PC-3 (cell line): ENCODE results near the gene ANKZF1. TPM values are rescaled to one million over a fixed set of nuclear protein-coding genes. Genes with fewer than 3 reads are reported as not detected.

Source experiments
- ATAC-seq: fragments of 200-7000 bp; cut with Tn5 transposase; 2 replicates; pipeline ENCODE4 v1.9.1; 2020; ENCODE audit warnings: mild to moderate bottlenecking, moderate library complexity
- BruUV-seq: library from RNA; stranded (reverse); fragments of 400-500 nt; replicated peaks from 2 replicates; lab custom pipeline; 2021; lab: Mats Ljungman, UMichigan
- CTCF ChIA-PET: fragments of 300-600 bp; sonication (Branson Sonifier 250); formaldehyde crosslinking; loops from one replicate; lab custom pipeline; 2022; ENCODE audit warnings: antibody characterized with exemption; lab: Charles Lee
- POLR2A ChIA-PET: fragments of 300-600 bp; sonication (Branson Sonifier 250); formaldehyde crosslinking; loops from one replicate; lab custom pipeline; 2022; ENCODE audit warnings: antibody characterized with exemption; ENCODE audit not compliant: unreplicated experiment; lab: Charles Lee
- DNase-seq: peaks from one replicate; pipeline ENCODE4 v3.0.0-alpha.2; 2015
- H2AFZ ChIP-seq: fragments of 300-600 bp; sonication (generic); 2 replicates; pipeline ENCODE4 v1.6.0; 2016; ENCODE audit warnings: antibody characterized with exemption, low read length
- H3F3A ChIP-seq: fragments of 300-600 bp; sonication (generic); one replicate; pipeline ENCODE4 v1.6.0; 2017; ENCODE audit warnings: antibody characterized with exemption, low read length, control low read depth, mild to moderate bottlenecking; ENCODE audit not compliant: unreplicated experiment
- H3K27ac ChIP-seq: fragments of 300-600 bp; sonication (generic); 2 replicates; pipeline ENCODE4 v1.5.1; 2016; ENCODE audit warnings: mild to moderate bottlenecking, low read length
- H3K27me3 ChIP-seq: fragments of 300-600 bp; sonication (generic); 2 replicates; pipeline ENCODE4 v1.6.1; 2016; ENCODE audit warnings: low read length, mixed read lengths
- H3K36me3 ChIP-seq: fragments of 300-600 bp; sonication (generic); 2 replicates; pipeline ENCODE4 v1.6.1; 2016; ENCODE audit warnings: low read depth, mixed run types, low read length, mixed read lengths
- H3K4me1 ChIP-seq: fragments of 300-600 bp; sonication (generic); 2 replicates; pipeline ENCODE4 v1.5.1; 2016; ENCODE audit warnings: low read length; ENCODE audit not compliant: insufficient read depth
- H3K4me2 ChIP-seq: fragments of 300-600 bp; sonication (generic); 2 replicates; pipeline ENCODE4 v1.6.0; 2016; ENCODE audit warnings: low read length
- H3K4me3 ChIP-seq: fragments of 300-600 bp; sonication (generic); 2 replicates; pipeline ENCODE4 v1.5.1; 2016; ENCODE audit warnings: mild to moderate bottlenecking, low read length, mixed read lengths
- H3K79me2 ChIP-seq: fragments of 300-600 bp; sonication (generic); 2 replicates; pipeline ENCODE4 v1.6.1; 2017; ENCODE audit warnings: low read length, mixed read lengths
- H3K9ac ChIP-seq: fragments of 300-600 bp; sonication (generic); 2 replicates; pipeline ENCODE4 v1.6.0; 2016; ENCODE audit warnings: mild to moderate bottlenecking, low read length
- H3K9me2 ChIP-seq: fragments of 300-600 bp; sonication (generic); replicated peaks from 2 replicates; pipeline ENCODE4 v1.6.1; 2016; ENCODE audit warnings: mixed run types, low read length, mixed read lengths
- H3K9me3 ChIP-seq: fragments of 300-600 bp; sonication (generic); 2 replicates; pipeline ENCODE4 v1.6.1; 2016; ENCODE audit warnings: low read length, mixed read lengths
- H4K20me1 ChIP-seq: fragments of 300-600 bp; sonication (generic); 2 replicates; pipeline ENCODE4 v1.6.1; 2016; ENCODE audit warnings: low read length, mixed read lengths
- EZH2 ChIP-seq: fragments of 300-600 bp; sonication (generic); IDR thresholded peaks from one replicate; pipeline ENCODE4 v1.6.1; 2017; ENCODE audit warnings: antibody characterized with exemption, mild to moderate bottlenecking, low read length; ENCODE audit not compliant: unreplicated experiment
- EZH2phosphoT487 ChIP-seq: fragments of 300-600 bp; sonication (generic); IDR thresholded peaks from 2 replicates; pipeline ENCODE4 v1.6.1; 2018; ENCODE audit warnings: mild to moderate bottlenecking, antibody characterized with exemption, low read length, borderline replicate concordance
- intact Hi-C: fragments of 100-400 bp; cut with micrococcal nuclease; formaldehyde crosslinking; loops from 2 replicates; pipeline ENCODE4 v1.9.0; 2023
- total RNA-seq: library from RNA; depleted of rRNA; stranded (reverse); fragments of >200 nt; gene quantifications from 2 replicates; pipeline ENCODE4 v1.2.3, GENCODE V29; 2014
- TF ChIP-seq, protein P1 (sequence below): fragments of 300-600 bp; sonication (generic); conservative IDR thresholded peaks from 2 replicates; pipeline ENCODE4 v1.5.1; 2017; ENCODE audit warnings: antibody characterized with exemption, low read depth, mild to moderate bottlenecking, low read length

Gene ANKZF1
- total RNA-seq, 1 experiment from 2014 or later, result 67.9 TPM

DNA sequence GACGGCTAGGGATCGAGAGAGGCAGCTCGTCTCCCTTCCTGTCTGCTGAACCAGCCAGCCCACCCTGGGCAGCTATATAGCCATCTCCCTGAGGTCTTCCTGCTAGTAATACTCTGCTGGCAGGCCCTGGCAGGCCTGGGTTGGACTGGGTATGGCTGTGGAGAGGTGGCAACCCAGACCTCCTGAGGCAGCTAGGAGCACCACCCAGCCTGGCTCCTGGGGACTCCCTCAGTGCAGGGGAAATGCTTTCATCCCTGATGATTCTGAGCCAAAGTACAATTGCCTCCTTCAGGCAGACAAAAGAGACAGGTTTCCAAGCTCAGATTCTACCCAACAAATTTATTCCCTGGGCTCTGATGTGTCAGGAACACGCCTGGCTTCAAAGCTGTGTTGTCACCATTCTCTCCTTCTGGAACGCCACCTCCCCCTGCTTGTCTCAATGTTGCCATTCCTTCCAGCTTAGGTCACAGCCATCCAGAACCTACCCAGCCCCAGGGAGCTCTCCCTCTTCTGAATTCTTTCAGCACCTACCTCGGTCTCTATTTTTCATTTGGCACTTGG is 44.8 kb downstream of the ANKZF1 start:
- H3F3A ChIP-seq, result no peaks in the 10 kb centered on the region
- TF ChIP-seq, protein P1, sequence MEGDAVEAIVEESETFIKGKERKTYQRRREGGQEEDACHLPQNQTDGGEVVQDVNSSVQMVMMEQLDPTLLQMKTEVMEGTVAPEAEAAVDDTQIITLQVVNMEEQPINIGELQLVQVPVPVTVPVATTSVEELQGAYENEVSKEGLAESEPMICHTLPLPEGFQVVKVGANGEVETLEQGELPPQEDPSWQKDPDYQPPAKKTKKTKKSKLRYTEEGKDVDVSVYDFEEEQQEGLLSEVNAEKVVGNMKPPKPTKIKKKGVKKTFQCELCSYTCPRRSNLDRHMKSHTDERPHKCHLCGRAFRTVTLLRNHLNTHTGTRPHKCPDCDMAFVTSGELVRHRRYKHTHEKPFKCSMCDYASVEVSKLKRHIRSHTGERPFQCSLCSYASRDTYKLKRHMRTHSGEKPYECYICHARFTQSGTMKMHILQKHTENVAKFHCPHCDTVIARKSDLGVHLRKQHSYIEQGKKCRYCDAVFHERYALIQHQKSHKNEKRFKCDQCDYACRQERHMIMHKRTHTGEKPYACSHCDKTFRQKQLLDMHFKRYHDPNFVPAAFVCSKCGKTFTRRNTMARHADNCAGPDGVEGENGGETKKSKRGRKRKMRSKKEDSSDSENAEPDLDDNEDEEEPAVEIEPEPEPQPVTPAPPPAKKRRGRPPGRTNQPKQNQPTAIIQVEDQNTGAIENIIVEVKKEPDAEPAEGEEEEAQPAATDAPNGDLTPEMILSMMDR, result no peak
- no peak for TF ChIP-seq EZH2phosphoT487
- no peak for TF ChIP-seq EZH2
- peaks cover 34% of the 10 kb centered on the region for H3K4me1 ChIP-seq
- H3K9ac ChIP-seq, result peak overlapping the region; percentile 59
- peak overlapping the region; percentile 86 for H3K27ac ChIP-seq
- ChIA-PET CTCF (interaction anchor here (0.6 to 1.1 kb wide), 4 partner anchors 20 to 98 kb away, joined by 3 to 9 read pairs (median 4); partner anchors contain the start of genes CNPPD1 and GLB1L), POLR2A (interaction anchor here (0.5 to 1.1 kb wide), 6 partner anchors 20 to 68 kb away, joined by 3 to 10 read pairs (median 4); partner anchors contain the start of genes ANKZF1, ATG9A, GLB1L and STK16)
- H2AFZ ChIP-seq, result peak overlapping the region; percentile 30; the same call in 1 of the 2 replicates
- TSS peak; percentile 79 for BruUV-seq
- intact Hi-C loops, result loop anchor here (2.0 kb wide), 1 partner anchor 26 kb away; no protein-coding TSS in a partner anchor
- no peaks in the 10 kb centered on the region for H3K27me3 ChIP-seq
- peak; percentile 88 for DNase-seq
- H3K4me2 ChIP-seq, result peak overlapping the region; percentile 76
- H3K36me3 ChIP-seq, result no peaks in the 10 kb centered on the region
- no peaks in the 10 kb centered on the region for H3K9me3 ChIP-seq
- H3K9me2 ChIP-seq, result no peaks in the 10 kb centered on the region
- no peaks in the 10 kb centered on the region for H4K20me1 ChIP-seq
- peak overlapping the region; percentile 47 for H3K4me3 ChIP-seq
- ATAC-seq, result peak; percentile 36
- no peaks in the 10 kb centered on the region for H3K79me2 ChIP-seq

DNA sequence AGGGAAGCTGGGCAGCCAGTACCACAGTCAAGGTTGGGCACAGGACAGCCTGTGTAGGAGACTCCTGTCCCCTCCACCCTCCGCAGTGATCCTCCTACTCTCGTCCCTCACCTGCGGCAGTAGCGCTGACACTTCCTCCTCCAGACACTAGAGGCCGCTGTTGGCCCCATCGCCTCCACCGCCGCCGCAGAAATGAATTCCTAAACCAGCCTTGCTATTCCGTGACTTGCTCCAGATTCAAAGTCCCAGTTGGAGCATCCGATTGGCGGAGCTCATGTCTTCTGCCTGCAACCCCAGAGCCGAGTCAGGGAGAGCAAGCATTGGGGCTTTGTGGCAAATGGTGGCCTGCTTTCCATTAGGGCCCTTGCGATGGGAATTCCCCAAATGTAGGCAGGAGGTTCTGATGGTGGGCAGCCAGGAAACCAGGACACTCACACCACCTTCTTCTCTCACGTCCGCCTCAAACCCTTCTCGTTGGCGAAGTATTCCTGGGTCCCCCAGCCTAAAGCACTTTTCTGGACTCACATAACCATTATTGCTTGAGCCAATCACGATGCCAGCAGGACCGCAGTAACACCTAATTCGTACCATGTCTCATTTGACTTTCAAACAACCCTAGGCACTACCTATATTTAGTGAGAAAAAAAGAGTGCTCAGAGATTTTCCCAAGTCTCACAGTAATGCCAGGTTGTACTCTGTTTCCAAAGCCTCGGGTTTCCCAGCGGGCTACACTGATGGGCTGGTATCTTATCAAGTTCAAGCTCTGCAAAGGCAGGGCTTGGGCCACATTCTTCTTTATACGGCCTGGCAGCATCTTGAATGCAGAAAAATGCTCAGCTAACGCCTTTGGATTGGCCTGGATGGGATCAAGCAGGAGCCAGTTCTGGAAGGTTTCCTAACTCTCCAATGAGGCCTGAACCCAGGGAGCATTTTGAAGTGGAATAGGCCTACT is 48.4 kb downstream of the ANKZF1 start:
- intact Hi-C loops, result loop anchor here (2.0 kb wide), 1 partner anchor 59 kb away; the partner anchor contains the start of gene ABCB6
- no peak for TF ChIP-seq EZH2
- TF ChIP-seq, protein P1, result peak; percentile 94
- Histone ChIP-seq H3K4me2 (peak overlapping the region; percentile 73), H3K4me3 (peak overlapping the region; percentile 36; the same call in 1 of the 2 replicates), H3K9ac (peak overlapping the region; percentile 12; the same call in 1 of the 2 replicates), H3K36me3 (no peaks in the 10 kb centered on the region), H3K27me3 (no peaks in the 10 kb centered on the region), H3K9me2 (no peaks in the 10 kb centered on the region), H2AFZ (peak overlapping the region; percentile 56), H3K79me2 (peaks cover 11% of the 10 kb centered on the region), H3K4me1 (peaks cover 43% of the 10 kb centered on the region), H3K9me3 (no peaks in the 10 kb centered on the region), H3F3A (no peaks in the 10 kb centered on the region), H3K27ac (peak overlapping the region; percentile 85), H4K20me1 (no peaks in the 10 kb centered on the region)
- ChIA-PET POLR2A (interaction anchor here (0.6 to 1.2 kb wide), 2 partner anchors 24 to 110 kb away, joined by 14 to 20 read pairs; partner anchors contain the start of genes DNPEP and TUBA4A), CTCF (interaction anchor here (1.0 to 3.5 kb wide), 3 partner anchors 17 to 282 kb away, joined by 3 to 39 read pairs (median 10); no protein-coding TSS in a partner anchor)
- DNase-seq, result peak; percentile 85
- ATAC-seq, result peak; percentile 5; the same call in 1 of the 2 replicates
- BruUV-seq, result no TSS peak
